ENCODE results near the gene PSMA5.
A peak's percentile ranks its signal among the peaks of the same experiment; 100 is the strongest.
"Not testable (repeated sequence)": the region's sequence is repeated elsewhere in the genome, so short reads cannot be mapped to it uniquely, and the experiment has no call there.

Gene PSMA5

GRCh38 chr1:109447524-109447923 is 21.3 kb upstream of the PSMA5 start:
- TF ChIP-seq CTCF (conservative IDR thresholded peaks at IDR 0.05; ENCODE audit: low read depth, low read length), result no peak
- no peak for DNase-seq (ENCODE audit: low read depth)
- H3K4me3 ChIP-seq (ENCODE audit: low read depth, low read length), result no peak overlapping the region

- H3K4me3 ChIP-seq (ENCODE audit: low read depth, low read length); DNase-seq (ENCODE audit: low read depth): not testable (repeated sequence)
Observed at GRCh38 chr1:109445949-109446695, 19.9 kb upstream of the PSMA5 start.

GRCh38 chr1:109444346-109444745 is 18.1 kb upstream of the PSMA5 start:
- TF ChIP-seq CTCF (conservative IDR thresholded peaks at IDR 0.05; ENCODE audit: low read depth, low read length), result no peak
- H3K4me3 ChIP-seq (ENCODE audit: low read depth, low read length), result no peak overlapping the region
- DNase-seq (ENCODE audit: low read depth), result no peak

- TF ChIP-seq CTCF (conservative IDR thresholded peaks at IDR 0.05; ENCODE audit: low read depth, low read length), result no peak
- H3K4me3 ChIP-seq (ENCODE audit: low read depth, low read length), result no peak overlapping the region
- DNase-seq (ENCODE audit: low read depth), result no peak
Observed at GRCh38 chr1:109443476-109443875, 17.2 kb upstream of the PSMA5 start.

GRCh38 chr1:109441069-109441468 is 14.8 kb upstream of the PSMA5 start:
- DNase-seq (ENCODE audit: low read depth), result peak; percentile 84
- no peak for TF ChIP-seq CTCF (conservative IDR thresholded peaks at IDR 0.05; ENCODE audit: low read depth, low read length)
- H3K4me3 ChIP-seq (ENCODE audit: low read depth, low read length), result no peak overlapping the region

GRCh38 chr1:109438798-109439297 is 12.6 kb upstream of the PSMA5 start:
- no peak for TF ChIP-seq CTCF (conservative IDR thresholded peaks at IDR 0.05; ENCODE audit: low read depth, low read length)
- peak; percentile 98 for DNase-seq (ENCODE audit: low read depth)
- no peak overlapping the region for H3K4me3 ChIP-seq (ENCODE audit: low read depth, low read length)

- no peak for DNase-seq (ENCODE audit: low read depth)
- TF ChIP-seq CTCF (conservative IDR thresholded peaks at IDR 0.05; ENCODE audit: low read depth, low read length), result no peak
- no peak overlapping the region for H3K4me3 ChIP-seq (ENCODE audit: low read depth, low read length)
Observed at GRCh38 chr1:109434484-109434883, 8.2 kb upstream of the PSMA5 start.

Measured in choroid plexus epithelial cell (primary cell).